ENCODE data around the gene ZNF664. TPM values are rescaled to one million over a fixed set of nuclear protein-coding genes. Genes with fewer than 3 reads are reported as not detected.

The ZNF664 gene
- total RNA-seq, 1 donor from 2014 or later = 67.6 TPM

DNA sequence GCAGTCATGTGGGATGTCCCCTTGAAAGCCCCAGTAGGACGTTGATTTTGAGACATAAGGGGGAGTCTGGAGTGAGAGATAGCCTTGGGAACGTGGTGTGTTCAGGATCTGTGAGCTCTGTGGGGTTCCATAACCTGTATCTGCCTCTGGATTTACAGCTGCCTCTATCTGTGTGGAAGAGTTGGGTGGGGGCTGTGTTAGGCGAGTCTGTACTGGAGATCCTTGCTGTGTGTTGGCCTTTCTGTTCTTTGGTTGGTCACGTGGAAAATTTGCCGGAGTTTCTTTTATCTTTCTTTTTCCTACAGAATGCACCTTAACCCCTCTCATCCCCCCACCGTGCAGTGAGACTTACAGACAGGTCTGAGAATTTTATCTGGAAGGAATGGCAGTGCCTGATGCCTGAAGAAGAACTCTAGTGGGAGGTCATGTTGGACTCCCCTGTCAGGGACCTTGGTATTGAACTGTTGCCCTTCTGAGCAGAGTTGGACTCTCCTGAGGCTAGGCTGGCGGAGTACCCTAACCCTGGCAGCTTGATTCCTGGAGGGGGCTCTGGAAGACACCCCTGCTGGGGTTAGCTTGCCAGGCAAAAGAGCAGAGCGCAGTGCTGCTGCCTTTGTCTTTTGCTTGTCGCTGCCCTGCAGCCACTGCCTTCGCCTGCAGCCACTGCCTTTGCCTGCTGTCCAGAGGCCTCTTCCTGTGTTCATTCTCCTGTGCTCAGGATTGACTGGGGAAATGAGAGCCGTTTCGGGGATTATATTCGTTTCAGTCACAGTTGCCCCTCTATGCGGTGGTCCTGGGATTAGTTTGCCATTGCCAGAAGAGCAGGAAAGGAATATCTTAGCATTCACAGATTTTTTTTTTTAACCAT lies 34.1 kb downstream of the ZNF664 start:
- H3K4me3 Mint-ChIP-seq (ENCODE audit: unreplicated experiment) = no peak overlapping the region
- no peak overlapping the region for H3K4me3 ChIP-seq (ENCODE audit: insufficient read depth, low read depth, low read length)
- H3K9me3 Mint-ChIP-seq (ENCODE audit: unreplicated experiment) = no peaks in the 10 kb centered on the region
- no peak for FAIRE-seq
- peaks cover 8% of the 10 kb centered on the region for H3K36me3 ChIP-seq (ENCODE audit: insufficient read depth, low read length)
- H3K9me3 ChIP-seq (ENCODE audit: insufficient read depth, low read depth, low read length) = no peaks in the 10 kb centered on the region
- H3K4me2 ChIP-seq (ENCODE audit: low read length) = no peak overlapping the region
- peak overlapping the region; percentile 41 for H3K27ac Mint-ChIP-seq (ENCODE audit: unreplicated experiment)
- TF ChIP-seq EZH2 (IDR thresholded peaks at IDR 0.05; ENCODE audit: insufficient read depth, low read length) = no peak
- no peak for TF ChIP-seq CTCF (IDR thresholded peaks at IDR 0.05; ENCODE audit: insufficient read depth, low read depth, low read length)
- no peak overlapping the region for H3K9ac ChIP-seq (ENCODE audit: low read length)
- peaks cover 16% of the 10 kb centered on the region for H3K79me2 ChIP-seq (ENCODE audit: insufficient read depth, low read length)
- no peaks in the 10 kb centered on the region for H3K27me3 ChIP-seq (ENCODE audit: insufficient read depth, low read length)
- no peak overlapping the region for H2AFZ ChIP-seq (ENCODE audit: low read depth, low read length)
- H3K4me1 ChIP-seq (ENCODE audit: insufficient read depth, low read length) = no peaks in the 10 kb centered on the region
- no peak for DNase-seq (ENCODE audit: low read depth)
- H3K36me3 Mint-ChIP-seq (ENCODE audit: low read depth, unreplicated experiment) = peaks cover 8% of the 10 kb centered on the region
- peaks cover 17% of the 10 kb centered on the region for H3K4me1 Mint-ChIP-seq (ENCODE audit: low read depth, unreplicated experiment)
- no peaks in the 10 kb centered on the region for H3K27me3 Mint-ChIP-seq (ENCODE audit: low read depth, unreplicated experiment)
- H3K27ac ChIP-seq (ENCODE audit: low read depth, low read length) = no peak overlapping the region
- peaks cover 52% of the 10 kb centered on the region for H4K20me1 ChIP-seq (ENCODE audit: insufficient read depth, low read length)

GRCh38 chr12:124007826-124008570 lies 35.0 kb downstream of the ZNF664 start:
- Histone ChIP-seq H3K4me1 (ENCODE audit: insufficient read depth, low read length) (no peaks in the 10 kb centered on the region), H4K20me1 (ENCODE audit: insufficient read depth, low read length) (peaks cover 44% of the 10 kb centered on the region), H3K4me3 (ENCODE audit: insufficient read depth, low read depth, low read length) (no peak overlapping the region), H3K79me2 (ENCODE audit: insufficient read depth, low read length) (peaks cover 12% of the 10 kb centered on the region), H3K9ac (ENCODE audit: low read length) (no peak overlapping the region), H3K27me3 (ENCODE audit: insufficient read depth, low read length) (no peaks in the 10 kb centered on the region), H2AFZ (ENCODE audit: low read depth, low read length) (no peak overlapping the region), H3K27ac (ENCODE audit: low read depth, low read length) (no peak overlapping the region), H3K36me3 (ENCODE audit: insufficient read depth, low read length) (peaks cover 17% of the 10 kb centered on the region), H3K9me3 (ENCODE audit: insufficient read depth, low read depth, low read length) (no peaks in the 10 kb centered on the region), H3K4me2 (ENCODE audit: low read length) (no peak overlapping the region)
- Mint-ChIP-seq H3K9me3 (ENCODE audit: unreplicated experiment) (no peaks in the 10 kb centered on the region), H3K27me3 (ENCODE audit: low read depth, unreplicated experiment) (no peaks in the 10 kb centered on the region), H3K36me3 (ENCODE audit: low read depth, unreplicated experiment) (peaks cover 15% of the 10 kb centered on the region), H3K27ac (ENCODE audit: unreplicated experiment) (no peak overlapping the region), H3K4me3 (ENCODE audit: unreplicated experiment) (no peak overlapping the region), H3K4me1 (ENCODE audit: low read depth, unreplicated experiment) (peaks cover 17% of the 10 kb centered on the region)
- peak; percentile 14 for DNase-seq (ENCODE audit: low read depth)
- no peak for TF ChIP-seq EZH2 (IDR thresholded peaks at IDR 0.05; ENCODE audit: insufficient read depth, low read length)
- no peak for TF ChIP-seq CTCF (IDR thresholded peaks at IDR 0.05; ENCODE audit: insufficient read depth, low read depth, low read length)
- no peak for FAIRE-seq

Data from astrocyte (in vitro differentiated cells and primary cell).